NT2/D1 (cell line): ENCODE data around the gene ERLIN1.

Experiments used
- SUZ12 ChIP-seq: IDR thresholded peaks from 2 replicates; pipeline ENCODE4 v1.6.1; 2011; ENCODE audit not compliant: insufficient read length, insufficient read depth; ENCODE audit errors: extremely low read depth
- YY1 ChIP-seq: IDR thresholded peaks from 2 replicates; pipeline ENCODE4 v1.6.1; 2011; ENCODE audit not compliant: insufficient read length, insufficient read depth
- ZNF274 ChIP-seq: IDR thresholded peaks from 2 replicates; pipeline ENCODE4 v1.6.1; 2011; ENCODE audit warnings: mild to moderate bottlenecking, low read depth, low read length

- TF ChIP-seq YY1 (no peak), SUZ12 (no peak), ZNF274 (no peak)
Observed at GRCh38 chr10:100129424-100129823, 56.4 kb downstream of the ERLIN1 start.
